Retina (tissue), 1 donor: Measurements from ENCODE around the gene ATP11C.
"Not testable (repeated sequence)": the region's sequence is repeated elsewhere in the genome, so short reads cannot be mapped to it uniquely, and the experiment has no call there.

Source experiments
- DNase-seq: peaks from one replicate; pipeline ENCODE4 v3.0.0-alpha.2; 2016

ATP11C gene

GRCh38 chrX:139924069-139924695 lies 8.7 kb downstream of the ATP11C start:
- no peak for DNase-seq

- not testable (repeated sequence) for DNase-seq
Measured at GRCh38 chrX:139921142-139921541, 11.7 kb downstream of the ATP11C start.

GRCh38 chrX:139920316-139920715 lies 12.5 kb downstream of the ATP11C start:
- no peak for DNase-seq

- no peak for DNase-seq
Measured at GRCh38 chrX:139914421-139914820, 18.4 kb downstream of the ATP11C start.

- DNase-seq = no peak
Measured at GRCh38 chrX:139909712-139910111, 23.1 kb downstream of the ATP11C start.

GRCh38 chrX:139907078-139907477 lies 25.8 kb downstream of the ATP11C start:
- no peak for DNase-seq

GRCh38 chrX:139905743-139906142 lies 27.1 kb downstream of the ATP11C start:
- no peak for DNase-seq

GRCh38 chrX:139905051-139905450 lies 27.8 kb downstream of the ATP11C start:
- DNase-seq = no peak

- DNase-seq = no peak
Measured at GRCh38 chrX:139903210-139903609, 29.6 kb downstream of the ATP11C start.

GRCh38 chrX:139902559-139902958 lies 30.3 kb downstream of the ATP11C start:
- DNase-seq = no peak

GRCh38 chrX:139898334-139898733 lies 34.5 kb downstream of the ATP11C start:
- DNase-seq = no peak

- no peak for DNase-seq
Measured at GRCh38 chrX:139892512-139892911, 40.3 kb downstream of the ATP11C start.

GRCh38 chrX:139890991-139891700 lies 41.7 kb downstream of the ATP11C start:
- no peak for DNase-seq

- no peak for DNase-seq
Measured at GRCh38 chrX:139889760-139890159, 43.1 kb downstream of the ATP11C start.

GRCh38 chrX:139883984-139884383 lies 48.9 kb downstream of the ATP11C start:
- no peak for DNase-seq

GRCh38 chrX:139882299-139882698 lies 50.6 kb downstream of the ATP11C start:
- DNase-seq = no peak

- no peak for DNase-seq
Measured at GRCh38 chrX:139881572-139881971, 51.3 kb downstream of the ATP11C start.

GRCh38 chrX:139881130-139881529 lies 51.7 kb downstream of the ATP11C start:
- no peak for DNase-seq

GRCh38 chrX:139877710-139878414 lies 55.0 kb downstream of the ATP11C start:
- DNase-seq = no peak

- DNase-seq = no peak
Measured at GRCh38 chrX:139875841-139876240, 57.0 kb downstream of the ATP11C start.

- DNase-seq = no peak
Measured at GRCh38 chrX:139869796-139870195, 63.1 kb downstream of the ATP11C start.

- no peak for DNase-seq
Measured at GRCh38 chrX:139864640-139865039, 68.2 kb downstream of the ATP11C start.

- DNase-seq = no peak
Measured at GRCh38 chrX:139862208-139862607, 70.6 kb downstream of the ATP11C start.

- DNase-seq = not testable (repeated sequence)
Measured at GRCh38 chrX:139856826-139857225, 76.0 kb downstream of the ATP11C start.
